ENCODE measurements around the gene AKAP7.

The AKAP7 gene

GRCh38 chr6:131281471-131282270 is 146.4 kb downstream of the AKAP7 start:
- no peak for TF ChIP-seq CTCF (IDR thresholded peaks at IDR 0.05; ENCODE audit: low read depth, low read length)
- DNase-seq: no peak
- Histone ChIP-seq H3K9me3 (ENCODE audit: severe bottlenecking) (no peaks in the 10 kb centered on the region), H3K27ac (no peak overlapping the region), H3K4me3 (ENCODE audit: low read depth, low read length) (no peak overlapping the region), H3K36me3 (no peaks in the 10 kb centered on the region), H3K27me3 (ENCODE audit: insufficient read depth, low read depth, severe bottlenecking) (no peaks in the 10 kb centered on the region)

- no peak for TF ChIP-seq CTCF (IDR thresholded peaks at IDR 0.05; ENCODE audit: low read depth, low read length)
- Histone ChIP-seq H3K27me3 (ENCODE audit: insufficient read depth, low read depth, severe bottlenecking) (no peaks in the 10 kb centered on the region), H3K27ac (no peak overlapping the region)
These were observed 147.1 kb downstream of the AKAP7 start for GRCh38 chr6:131282365-131282764.

GRCh38 chr6:131283466-131284175 is 148.4 kb downstream of the AKAP7 start:
- DNase-seq: no peak
- H3K9me3 ChIP-seq (ENCODE audit: severe bottlenecking): no peaks in the 10 kb centered on the region
- no peak overlapping the region for H3K4me3 ChIP-seq (ENCODE audit: low read depth, low read length)
- TF ChIP-seq CTCF (IDR thresholded peaks at IDR 0.05; ENCODE audit: low read depth, low read length): no peak
- H3K27ac ChIP-seq: no peak overlapping the region
- H3K27me3 ChIP-seq (ENCODE audit: insufficient read depth, low read depth, severe bottlenecking): no peaks in the 10 kb centered on the region
- no peaks in the 10 kb centered on the region for H3K36me3 ChIP-seq

More at GRCh38 chr6:131282365-131282764, 147.1 kb downstream of the AKAP7 start:
- no peaks in the 10 kb centered on the region for H3K9me3 ChIP-seq (ENCODE audit: severe bottlenecking)
- H3K36me3 ChIP-seq: no peaks in the 10 kb centered on the region
- DNase-seq: no peak
- no peak overlapping the region for H3K4me3 ChIP-seq (ENCODE audit: low read depth, low read length)

GRCh38 chr6:131285548-131285947 is 150.3 kb downstream of the AKAP7 start:
- H3K4me3 ChIP-seq (ENCODE audit: low read depth, low read length): no peak overlapping the region
- H3K36me3 ChIP-seq: no peaks in the 10 kb centered on the region
- H3K27ac ChIP-seq: no peak overlapping the region
- no peaks in the 10 kb centered on the region for H3K27me3 ChIP-seq (ENCODE audit: insufficient read depth, low read depth, severe bottlenecking)
- DNase-seq: no peak
- TF ChIP-seq CTCF (IDR thresholded peaks at IDR 0.05; ENCODE audit: low read depth, low read length): no peak
- H3K9me3 ChIP-seq (ENCODE audit: severe bottlenecking): no peaks in the 10 kb centered on the region

- TF ChIP-seq CTCF (IDR thresholded peaks at IDR 0.05; ENCODE audit: low read depth, low read length): no peak
- DNase-seq: no peak
- Histone ChIP-seq H3K36me3 (no peaks in the 10 kb centered on the region), H3K27me3 (ENCODE audit: insufficient read depth, low read depth, severe bottlenecking) (no peaks in the 10 kb centered on the region), H3K9me3 (ENCODE audit: severe bottlenecking) (no peaks in the 10 kb centered on the region), H3K4me3 (ENCODE audit: low read depth, low read length) (no peak overlapping the region), H3K27ac (no peak overlapping the region)
These were observed 151.3 kb downstream of the AKAP7 start for GRCh38 chr6:131286469-131287040.
